Measurements from ENCODE around the gene GHDC. TPM values are rescaled to one million over a fixed set of nuclear protein-coding genes. Genes with fewer than 3 reads are reported as not detected.
A peak's percentile ranks its signal among the peaks of the same experiment; 100 is the strongest.

Gene GHDC
- total and polyA plus RNA-seq, 2 of the 13 experiments (the other 11 are each of a cell fraction or from before 2014, with no cell fraction given) = 15.4 to 22.5 TPM

DNA sequence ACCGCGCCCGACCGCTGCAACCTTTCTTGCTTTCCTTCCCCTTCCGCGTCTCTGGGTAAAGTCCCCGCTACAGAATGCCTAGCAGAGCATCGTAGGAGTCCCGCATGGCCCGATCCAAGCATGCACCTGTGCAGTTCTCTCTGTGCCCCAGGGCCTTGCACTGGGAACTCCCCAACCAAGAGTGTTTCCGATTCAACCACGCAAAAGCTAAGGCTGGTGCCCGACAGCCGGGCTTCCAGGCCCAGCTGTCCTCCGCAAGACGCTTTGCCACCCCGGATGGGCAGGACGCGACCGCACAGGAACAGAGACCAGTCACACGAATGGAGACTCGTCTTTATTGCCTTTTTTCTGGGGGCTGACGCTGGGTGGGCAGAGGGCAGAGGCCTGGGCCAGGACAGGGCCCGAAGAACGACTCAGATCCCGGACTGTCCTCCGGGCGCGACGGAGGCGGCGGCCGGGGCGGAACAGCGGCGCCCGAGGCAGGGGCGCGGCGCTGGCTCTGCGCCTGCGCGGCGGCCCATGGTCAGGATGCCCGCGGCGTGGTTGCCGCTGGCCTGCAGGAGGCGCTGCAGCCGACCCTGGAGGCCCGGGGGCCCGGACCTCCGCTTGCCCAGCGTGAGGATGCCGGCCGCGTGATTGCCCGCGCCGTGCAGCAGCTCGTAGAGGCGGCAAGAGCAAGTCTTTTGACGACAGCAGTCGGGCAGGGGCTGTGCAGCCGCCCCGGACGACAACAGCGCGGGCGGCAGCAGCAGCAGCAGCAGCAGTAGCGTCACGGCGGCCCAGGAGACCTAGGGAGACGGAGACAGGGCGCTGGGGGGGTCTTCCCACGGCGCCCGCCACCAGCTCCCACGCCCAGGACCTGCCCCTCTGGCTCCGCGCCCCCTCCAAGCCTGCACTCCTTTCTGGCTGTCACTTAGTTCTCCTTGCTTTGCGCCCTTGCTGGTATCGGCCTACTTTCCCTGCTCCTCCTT lies 10.3 kb downstream of the GHDC start (continued):
- peak; percentile 10; the same call in 1 of the 2 replicates for TF ChIP-seq ZNF318 (CRISPR knock-in tag; IDR thresholded peaks at IDR 0.05)
- no peak for TF ChIP-seq TBX3 (IDR thresholded peaks at IDR 0.05; ENCODE audit: borderline replicate concordance)
- TF ChIP-seq JDP2 (CRISPR knock-in tag; IDR thresholded peaks at IDR 0.05; ENCODE audit: borderline replicate concordance) = no peak
- TF ChIP-seq AHR (CRISPR knock-in tag; IDR thresholded peaks at IDR 0.05) = peak; percentile 86; the same call in 1 of the 2 replicates
- no peak for TF ChIP-seq MED8 (CRISPR knock-in tag; IDR thresholded peaks at IDR 0.05; ENCODE audit: insufficient replicate concordance)
- peak; percentile 71 for TF ChIP-seq SPEN (CRISPR knock-in tag; IDR thresholded peaks at IDR 0.05; ENCODE audit: low read depth)
- TF ChIP-seq SRY (CRISPR knock-in tag; IDR thresholded peaks at IDR 0.05) = no peak; the same call in 1 of the 2 replicates
- no peak; the same call in 1 of the 2 replicates for TF ChIP-seq POGZ (CRISPR knock-in tag; IDR thresholded peaks at IDR 0.05)
- TF ChIP-seq, protein P1, sequence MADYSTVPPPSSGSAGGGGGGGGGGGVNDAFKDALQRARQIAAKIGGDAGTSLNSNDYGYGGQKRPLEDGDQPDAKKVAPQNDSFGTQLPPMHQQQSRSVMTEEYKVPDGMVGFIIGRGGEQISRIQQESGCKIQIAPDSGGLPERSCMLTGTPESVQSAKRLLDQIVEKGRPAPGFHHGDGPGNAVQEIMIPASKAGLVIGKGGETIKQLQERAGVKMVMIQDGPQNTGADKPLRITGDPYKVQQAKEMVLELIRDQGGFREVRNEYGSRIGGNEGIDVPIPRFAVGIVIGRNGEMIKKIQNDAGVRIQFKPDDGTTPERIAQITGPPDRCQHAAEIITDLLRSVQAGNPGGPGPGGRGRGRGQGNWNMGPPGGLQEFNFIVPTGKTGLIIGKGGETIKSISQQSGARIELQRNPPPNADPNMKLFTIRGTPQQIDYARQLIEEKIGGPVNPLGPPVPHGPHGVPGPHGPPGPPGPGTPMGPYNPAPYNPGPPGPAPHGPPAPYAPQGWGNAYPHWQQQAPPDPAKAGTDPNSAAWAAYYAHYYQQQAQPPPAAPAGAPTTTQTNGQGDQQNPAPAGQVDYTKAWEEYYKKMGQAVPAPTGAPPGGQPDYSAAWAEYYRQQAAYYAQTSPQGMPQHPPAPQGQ (CRISPR knock-in tag; IDR thresholded peaks at IDR 0.05; ENCODE audit: borderline replicate concordance) = no peak
- no peak for TF ChIP-seq ZNF619 (CRISPR knock-in tag; IDR thresholded peaks at IDR 0.05)
- no peak; the same call in none of the 2 replicates for TF ChIP-seq TFE3 (CRISPR knock-in tag; IDR thresholded peaks at IDR 0.05)
- TF ChIP-seq KDM5B (CRISPR knock-in tag; IDR thresholded peaks at IDR 0.05; ENCODE audit: borderline replicate concordance) = peak; percentile 99
- peak; percentile 92; the same call in 1 of the 2 replicates for TF ChIP-seq ZNF446 (CRISPR knock-in tag; IDR thresholded peaks at IDR 0.05)
